PC-3 (cell line): Measurements from ENCODE around the gene PIK3C3.

Source experiments
- CTCF ChIP-seq: fragments of 300-600 bp; sonication (generic); conservative IDR thresholded peaks from 2 replicates; pipeline ENCODE4 v1.5.1; 2017; ENCODE audit warnings: antibody characterized with exemption, low read depth, mild to moderate bottlenecking, low read length
- EZH2 ChIP-seq: fragments of 300-600 bp; sonication (generic); IDR thresholded peaks from one replicate; pipeline ENCODE4 v1.6.1; 2017; ENCODE audit warnings: antibody characterized with exemption, mild to moderate bottlenecking, low read length; ENCODE audit not compliant: unreplicated experiment
- EZH2phosphoT487 ChIP-seq: fragments of 300-600 bp; sonication (generic); IDR thresholded peaks from 2 replicates; pipeline ENCODE4 v1.6.1; 2018; ENCODE audit warnings: mild to moderate bottlenecking, antibody characterized with exemption, low read length, borderline replicate concordance

- TF ChIP-seq CTCF (no peak), EZH2 (no peak), EZH2phosphoT487 (no peak)
Measured at GRCh38 chr18:41992066-41992465, 37.0 kb downstream of the PIK3C3 start.
